ENCODE results near the gene TEX30.

TEX30 gene

DNA sequence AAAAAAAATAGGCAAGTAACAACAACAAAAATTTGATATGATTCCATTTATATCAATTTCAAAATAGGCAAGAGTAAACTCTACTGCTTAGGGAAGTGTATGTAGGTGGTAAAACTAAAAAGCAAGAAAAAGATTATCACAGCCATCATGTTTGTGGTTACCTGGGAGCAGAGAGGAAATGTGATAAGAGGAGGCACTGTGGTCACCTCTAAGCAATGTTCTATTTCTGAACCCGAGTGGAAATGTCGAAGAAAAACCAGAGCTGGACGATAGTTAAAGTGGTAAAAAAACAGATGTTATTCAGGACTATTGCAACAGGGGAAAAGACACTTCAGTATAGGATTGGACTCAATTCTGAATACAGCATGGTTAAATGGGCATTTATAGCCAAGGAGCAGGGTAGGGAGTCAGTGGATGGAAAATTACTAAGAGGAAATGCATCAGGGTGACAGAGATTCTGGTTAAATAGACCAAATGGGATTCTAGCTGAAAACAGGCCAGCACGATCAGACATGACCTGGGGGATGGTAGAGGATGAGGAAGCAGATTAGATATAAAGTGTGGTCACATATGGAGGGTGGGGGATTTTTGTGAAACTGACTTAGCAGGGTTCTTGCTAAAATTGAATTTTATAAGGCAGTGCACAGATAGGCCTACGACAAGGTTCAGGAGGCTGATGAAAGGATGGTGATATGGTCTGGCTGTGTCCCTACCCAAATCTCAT lies 6.0 kb upstream of the TEX30 start:
- no peak for DNase-seq (ENCODE audit: low read depth)

DNA sequence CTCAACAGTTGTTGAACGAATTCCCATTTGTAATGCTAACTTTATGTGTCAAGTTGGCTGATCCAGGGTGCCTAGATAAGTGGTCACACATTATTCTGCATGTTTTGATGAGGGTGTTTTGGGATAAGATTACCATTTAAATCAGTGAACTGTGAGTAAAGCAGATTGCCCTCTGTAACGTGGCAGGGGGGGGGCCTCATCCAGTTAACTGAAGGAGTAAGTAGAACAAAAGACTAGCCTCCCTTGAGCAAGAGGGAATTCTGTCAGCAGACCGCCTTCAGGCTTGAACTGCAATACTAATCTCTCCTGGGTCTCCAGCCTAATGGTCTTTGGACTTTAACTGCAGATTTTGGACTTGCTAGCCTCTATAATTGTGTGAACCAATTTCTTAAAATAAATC lies 4.2 kb upstream of the TEX30 start:
- no peak for DNase-seq (ENCODE audit: low read depth)

DNA sequence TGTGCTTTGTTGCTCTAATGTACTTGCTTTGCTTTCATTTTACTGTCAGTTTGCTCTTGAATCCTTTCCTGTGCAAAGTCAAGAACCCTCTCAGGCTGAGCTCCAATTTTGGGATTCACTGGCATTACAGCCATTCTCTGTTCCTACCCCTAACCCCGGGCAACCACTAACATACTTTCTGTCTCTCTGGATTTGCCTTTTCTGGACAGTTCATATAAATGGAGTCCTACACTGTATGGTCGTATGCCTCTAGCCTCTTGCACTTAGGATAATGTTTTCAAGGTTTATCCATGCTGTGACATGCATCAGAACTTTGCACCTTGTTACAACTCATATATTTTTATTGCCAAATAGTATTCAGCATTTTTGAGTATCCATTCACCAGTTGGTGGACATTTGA lies 2.7 kb upstream of the TEX30 start:
- DNase-seq (ENCODE audit: low read depth), result no peak

DNA sequence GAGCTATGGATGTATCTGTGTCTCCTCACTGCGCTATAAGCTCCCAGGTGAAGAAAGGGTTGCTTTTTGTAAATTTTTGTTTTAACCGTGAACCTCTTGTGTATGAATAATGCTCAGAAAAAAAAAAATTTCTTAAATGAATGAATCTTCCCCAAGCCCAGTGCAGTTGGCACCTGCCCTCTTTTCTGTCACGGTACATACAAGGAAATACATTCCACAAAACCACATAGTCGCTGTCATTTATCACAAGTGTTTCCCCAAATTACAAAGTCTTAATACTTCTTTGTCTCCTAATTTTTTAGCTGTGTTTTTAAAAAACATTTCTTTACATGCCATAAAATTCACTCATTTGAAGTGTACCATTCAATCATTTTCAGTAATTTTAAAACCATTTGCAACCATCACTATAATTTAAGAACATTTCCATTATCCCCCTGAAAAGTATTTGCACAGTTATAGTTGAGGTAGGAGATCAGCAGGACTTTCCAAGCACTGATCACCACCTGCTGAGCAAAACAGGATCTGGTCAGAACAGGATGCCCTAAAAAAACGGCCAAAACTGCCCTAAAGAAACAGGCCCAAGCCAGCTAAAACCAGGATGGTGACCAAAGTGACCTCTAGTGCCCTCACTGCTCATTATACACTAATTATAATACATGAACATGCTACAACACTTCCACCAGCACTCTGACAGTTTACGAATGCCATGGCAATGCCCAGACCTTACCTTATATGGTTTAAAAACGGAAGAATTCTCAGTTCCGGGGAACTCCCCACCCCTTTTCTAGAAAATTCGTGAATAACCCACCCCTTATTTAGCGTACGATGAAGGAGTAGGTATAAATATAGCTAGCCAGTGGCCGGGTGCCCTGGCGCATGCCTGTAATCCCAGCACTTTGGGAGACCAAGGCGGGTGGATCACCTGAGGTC lies 1.3 kb upstream of the TEX30 start:
- no peak for DNase-seq (ENCODE audit: low read depth)

DNA sequence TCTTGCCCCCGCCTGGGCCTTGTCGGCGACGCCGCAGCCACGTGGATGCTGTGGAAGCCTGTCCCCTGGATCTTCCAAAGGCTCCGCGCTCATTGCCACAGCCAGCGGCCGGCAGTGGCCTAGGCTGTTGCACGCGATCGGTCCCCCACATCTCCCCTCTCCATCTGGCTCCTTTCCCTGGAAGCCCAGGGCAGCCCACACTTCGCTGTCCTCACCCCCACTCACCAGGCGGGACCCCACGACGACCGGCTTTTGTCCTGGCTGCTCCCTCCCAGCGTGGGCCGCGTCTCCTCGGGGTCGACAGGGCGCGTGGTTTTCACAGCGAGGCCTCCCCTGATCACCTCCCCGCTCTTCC lies 605 bp upstream of the TEX30 start:
- no peak for DNase-seq (ENCODE audit: low read depth)

DNA sequence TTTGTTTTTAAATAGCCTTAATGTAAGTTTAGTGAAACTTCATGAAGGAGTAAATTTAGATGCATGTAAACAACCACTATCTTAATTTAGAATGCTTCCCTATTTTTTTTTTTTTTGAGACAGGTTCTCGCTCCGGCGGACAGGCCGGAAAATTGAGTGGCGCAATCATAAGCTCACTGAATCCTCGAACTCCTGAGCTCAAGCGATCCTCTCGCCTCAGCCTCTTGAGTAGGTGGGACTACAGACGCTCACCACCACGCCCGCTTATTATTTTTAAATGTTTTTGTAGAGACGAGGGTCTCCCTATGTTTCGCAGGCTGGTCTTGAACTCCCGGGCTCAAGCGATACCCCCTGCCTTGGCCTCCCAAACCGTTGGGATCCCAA lies 1.6 kb downstream of the TEX30 start:
- DNase-seq (ENCODE audit: low read depth), result no peak

DNA sequence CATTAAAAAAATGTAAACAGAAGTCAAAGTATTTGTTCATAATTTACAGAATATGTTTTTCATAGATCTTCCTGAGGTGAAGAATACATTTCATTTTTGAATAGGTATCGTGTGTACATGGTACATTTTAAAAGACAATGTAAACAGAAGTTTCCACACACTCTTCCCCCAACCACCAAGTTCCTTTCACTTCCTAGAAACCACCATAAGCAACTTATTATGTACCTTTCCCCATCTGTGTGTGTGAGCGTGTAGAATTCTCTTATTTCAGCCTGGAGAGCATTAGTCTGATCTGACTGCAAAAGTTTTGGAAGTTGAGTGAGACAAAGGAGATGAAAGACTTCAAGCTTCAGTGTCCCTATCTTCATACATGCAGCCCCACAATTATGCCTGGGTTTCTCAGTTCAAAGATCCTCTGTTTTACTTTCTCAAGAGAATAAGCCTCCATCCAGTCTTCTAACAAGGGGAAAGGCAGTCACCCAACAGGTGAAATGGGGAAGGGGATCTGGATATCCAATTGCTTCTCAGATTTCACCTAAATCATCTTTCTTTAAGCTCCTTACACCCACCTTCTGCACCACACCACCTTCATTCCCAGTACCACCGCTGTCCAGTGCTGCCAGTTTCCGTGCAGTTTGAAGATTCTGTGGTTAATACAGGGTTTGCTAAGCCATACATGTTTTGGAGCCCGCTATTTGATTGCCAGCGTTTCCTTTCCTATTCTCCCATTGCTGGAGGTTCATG lies 2.1 kb downstream of the TEX30 start:
- DNase-seq (ENCODE audit: low read depth), result no peak

DNA sequence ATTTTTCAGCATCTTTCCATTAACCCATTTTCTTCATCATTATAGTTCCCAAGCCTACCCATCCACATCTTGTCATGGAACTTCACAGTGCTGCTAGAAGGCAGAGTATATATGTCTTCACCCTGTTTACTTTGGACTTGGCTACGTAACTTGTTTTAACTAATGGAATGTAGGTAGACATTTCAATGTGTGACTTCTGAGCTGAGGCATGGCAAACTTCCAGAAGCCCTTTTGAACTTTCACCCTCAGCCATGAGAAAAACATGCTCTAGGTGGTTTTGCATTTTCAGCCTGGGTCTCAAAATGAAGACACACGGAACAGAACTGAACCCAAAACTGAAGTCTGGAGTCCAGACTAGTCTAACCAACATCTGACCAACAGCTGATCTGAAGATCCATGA lies 3.2 kb downstream of the TEX30 start:
- no peak for DNase-seq (ENCODE audit: low read depth)

DNA sequence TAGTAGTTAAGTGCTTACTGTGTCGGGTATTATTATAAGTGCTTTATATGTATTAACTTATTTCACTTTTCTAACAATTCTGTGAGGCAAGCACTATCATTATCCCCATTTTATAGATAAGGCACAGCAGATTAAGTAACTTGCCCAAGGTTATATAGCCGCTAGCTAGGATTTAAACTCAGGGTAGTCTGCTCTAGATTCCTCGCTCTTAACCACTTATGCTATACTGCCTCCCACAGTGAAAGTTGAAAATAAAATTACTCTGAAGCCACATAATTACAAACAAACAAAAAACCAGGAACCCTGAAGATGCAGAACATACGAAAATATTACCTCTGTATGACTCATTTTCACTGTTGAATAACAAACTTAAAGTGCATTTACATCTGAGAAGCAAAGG lies 3.9 kb downstream of the TEX30 start:
- no peak for DNase-seq (ENCODE audit: low read depth)

DNA sequence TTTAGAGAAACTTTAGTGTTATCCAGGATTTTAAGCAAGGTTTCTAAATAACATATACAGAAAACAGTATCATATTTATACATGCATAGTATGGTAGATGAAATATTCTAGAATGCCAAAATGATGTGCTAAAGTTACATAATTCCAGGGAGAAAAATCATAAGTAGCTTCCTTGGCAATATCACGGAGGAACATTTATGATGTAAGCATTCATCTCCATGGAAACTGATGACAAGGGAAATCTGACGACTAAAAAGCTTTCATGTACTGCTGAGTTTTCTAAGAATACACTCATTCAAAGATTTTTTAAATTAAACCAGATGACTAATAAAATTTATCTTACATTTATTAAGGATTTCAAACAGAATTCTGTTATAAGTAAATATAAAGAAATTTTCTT lies 4.7 kb downstream of the TEX30 start:
- DNase-seq (ENCODE audit: low read depth), result no peak

DNA sequence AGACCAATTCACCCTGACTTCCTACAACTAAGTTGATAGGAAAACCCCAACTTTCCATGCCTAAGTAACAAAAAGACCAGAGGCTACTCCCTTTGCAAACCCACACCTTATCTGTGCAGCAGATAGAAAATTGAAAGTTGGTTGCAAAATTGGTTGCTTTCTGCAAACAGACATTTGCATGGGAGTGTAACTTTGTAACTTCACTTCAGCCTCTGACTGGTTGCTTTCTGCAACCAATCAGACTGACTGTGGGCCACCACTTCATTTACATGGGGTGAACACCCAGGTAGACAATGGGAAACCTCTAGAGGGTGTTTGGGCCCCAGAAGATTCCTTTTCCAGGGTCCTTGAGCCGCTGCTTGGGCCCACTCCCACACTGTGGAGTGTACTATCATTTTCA lies 9.8 kb downstream of the TEX30 start:
- no peak for DNase-seq (ENCODE audit: low read depth)

DNA sequence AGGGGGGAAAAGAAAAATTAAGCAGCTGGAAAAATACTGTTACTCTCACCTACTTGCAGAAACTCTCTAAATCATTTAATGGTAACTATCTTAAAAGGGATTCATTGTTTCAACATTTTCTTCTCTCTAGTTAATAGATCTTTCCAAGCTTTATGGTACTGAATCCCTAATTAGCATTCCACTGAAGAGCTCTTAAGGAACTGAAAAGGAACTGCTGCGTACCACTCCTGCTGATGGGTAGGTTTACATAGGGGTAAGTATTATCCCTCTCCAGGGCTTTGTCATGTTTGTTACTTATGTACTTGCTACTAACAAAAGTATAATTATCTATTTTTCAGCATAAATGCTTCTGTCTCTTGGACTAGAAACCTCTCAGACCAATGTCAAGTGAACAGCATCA lies 12.5 kb downstream of the TEX30 start:
- DNase-seq (ENCODE audit: low read depth), result no peak

DNA sequence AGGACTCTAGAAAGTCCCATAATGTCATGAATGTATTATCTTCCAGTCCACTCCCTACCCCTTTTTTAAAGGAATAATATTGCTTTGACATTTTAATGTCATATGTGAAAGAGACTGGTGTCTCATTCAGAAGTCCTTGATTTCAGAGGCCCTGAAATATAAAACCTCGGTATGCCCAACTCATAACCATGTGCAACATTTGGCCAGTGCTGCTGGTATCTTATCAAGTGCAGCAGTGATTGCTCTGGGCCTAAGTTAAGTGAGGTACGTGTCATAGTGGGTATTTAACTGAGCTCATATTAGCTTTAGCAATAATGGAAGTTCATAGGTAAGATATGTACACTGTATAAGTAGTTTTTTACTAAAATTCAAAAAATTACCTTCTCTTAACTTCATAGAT lies 14.7 kb downstream of the TEX30 start:
- no peak for DNase-seq (ENCODE audit: low read depth)

DNA sequence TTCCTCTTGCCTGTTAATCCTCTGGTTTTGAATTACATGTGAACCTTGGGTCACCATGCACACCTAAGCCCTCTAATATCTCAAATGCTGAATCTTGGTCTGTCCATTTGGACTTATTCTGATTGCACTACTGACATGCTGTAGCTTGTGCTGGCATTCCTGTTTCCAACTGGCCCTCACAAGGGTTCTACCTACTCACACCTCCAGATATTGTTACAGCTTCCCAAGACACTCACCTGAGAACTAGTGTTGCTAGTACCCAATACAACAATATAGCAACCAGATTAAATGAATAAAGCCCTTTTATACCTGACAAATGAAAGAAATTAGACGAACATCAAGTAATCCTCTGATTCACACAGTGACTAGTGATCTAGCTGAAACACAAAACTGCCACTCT lies 16.6 kb downstream of the TEX30 start:
- DNase-seq (ENCODE audit: low read depth), result no peak

DNA sequence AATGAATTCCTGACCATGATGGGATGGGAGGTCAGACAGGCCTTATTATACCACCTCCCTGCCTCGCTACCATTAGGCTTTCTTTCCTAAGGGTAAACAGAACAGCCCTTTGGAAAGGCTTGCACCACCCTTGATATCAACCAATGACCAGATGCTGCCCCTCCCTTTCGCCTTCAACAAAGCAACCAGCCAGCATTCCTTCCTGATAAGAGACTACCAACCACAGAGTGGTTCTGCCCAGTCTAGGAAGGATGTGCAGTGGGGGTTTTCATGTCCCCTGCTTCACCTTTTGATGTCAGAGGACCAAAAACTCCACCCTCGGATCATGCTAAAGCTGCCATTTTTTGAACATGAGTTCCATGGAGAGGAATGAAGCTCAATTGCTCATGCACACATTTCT lies 21.7 kb downstream of the TEX30 start:
- no peak for DNase-seq (ENCODE audit: low read depth)

DNA sequence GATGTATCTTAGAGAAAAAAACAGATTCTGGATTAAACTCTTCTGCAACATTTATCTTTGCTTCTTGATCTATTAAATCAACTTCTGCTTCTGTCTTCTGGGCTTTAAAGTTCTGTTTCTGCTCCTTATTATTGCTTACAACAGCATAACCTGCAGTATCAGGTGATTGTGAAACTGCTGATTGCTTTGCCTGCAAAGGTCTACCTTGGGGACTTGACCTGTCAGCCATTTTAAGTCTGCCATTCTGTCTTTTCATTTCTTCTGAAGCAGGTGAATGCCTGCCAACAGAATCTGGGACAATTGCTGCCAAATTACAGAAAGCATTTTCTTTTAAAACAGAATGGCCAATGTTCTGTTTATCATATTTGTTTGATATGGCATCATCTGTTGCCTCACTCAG lies 31.1 kb downstream of the TEX30 start:
- DNase-seq (ENCODE audit: low read depth), result no peak

DNA sequence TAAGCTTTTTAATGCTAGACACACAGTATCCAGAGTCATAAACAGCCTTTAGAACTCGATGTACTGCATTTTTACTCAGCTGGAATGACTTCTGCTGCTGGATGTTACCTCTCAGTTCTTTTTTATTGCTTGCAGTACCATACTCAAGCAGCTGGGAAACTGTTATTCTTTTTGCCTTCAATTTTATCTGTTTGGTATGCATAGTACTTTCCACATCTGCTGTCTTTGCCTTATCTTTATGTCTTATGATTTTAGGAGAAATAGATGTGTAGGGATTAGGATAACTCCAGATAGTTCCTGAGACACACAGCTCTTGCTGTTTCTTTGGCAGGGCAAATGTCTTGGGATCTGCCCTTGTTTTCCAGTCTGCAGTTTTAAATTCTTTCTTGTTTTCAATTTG lies 31.5 kb downstream of the TEX30 start:
- no peak for DNase-seq (ENCODE audit: low read depth)

DNA sequence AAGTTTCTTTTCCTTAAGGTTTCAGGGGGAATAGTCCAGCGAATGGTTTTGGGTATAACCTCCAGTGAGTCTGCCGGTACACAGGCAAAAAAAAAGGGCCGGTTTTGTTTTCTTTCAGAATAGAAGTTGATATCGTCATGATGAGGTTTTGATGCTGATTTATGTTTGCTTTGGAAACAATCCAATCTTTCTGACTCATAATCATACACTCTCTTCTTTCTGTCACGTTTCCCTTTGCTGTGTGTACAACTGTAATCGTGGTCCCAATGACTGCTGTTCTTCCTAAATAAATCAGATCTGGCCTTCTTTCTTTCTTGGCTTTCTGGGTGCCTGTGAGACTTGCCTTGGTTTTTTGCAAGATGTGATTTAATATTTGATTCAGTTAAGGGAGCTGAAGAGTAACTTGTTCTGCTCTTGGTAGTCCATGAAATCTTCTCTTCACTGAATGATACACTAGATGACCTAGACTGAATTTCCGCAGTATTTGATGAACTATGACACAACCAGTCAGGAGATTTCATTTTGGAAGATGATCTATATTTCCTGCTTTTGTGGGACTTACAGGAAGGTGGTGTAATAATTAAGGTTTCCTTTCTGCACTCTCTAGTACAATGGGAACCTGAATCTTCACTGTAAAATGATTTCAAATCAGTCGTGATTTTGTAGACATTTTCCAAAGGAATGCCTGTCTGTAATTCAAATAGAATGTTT lies 43.9 kb downstream of the TEX30 start:
- DNase-seq (ENCODE audit: low read depth), result peak; percentile 82

DNA sequence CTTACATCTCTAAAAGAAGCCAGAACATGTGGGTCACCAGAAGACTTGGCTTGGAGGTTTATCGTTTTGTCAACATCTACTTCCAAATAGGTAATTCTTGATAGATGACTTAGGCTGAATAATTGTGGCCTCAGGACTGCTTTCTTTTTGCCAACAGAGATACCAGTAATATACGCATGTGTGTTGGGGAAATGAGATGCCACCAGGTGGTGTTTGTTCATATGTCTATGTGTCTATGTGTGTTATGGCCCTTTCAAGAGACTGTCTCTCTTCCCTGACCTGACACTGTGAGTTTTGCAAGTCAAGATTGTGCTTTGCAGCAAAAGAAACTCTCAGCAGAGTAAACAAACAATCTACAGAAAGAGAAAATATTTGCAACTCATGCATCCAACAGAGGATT lies 47.2 kb downstream of the TEX30 start:
- no peak for DNase-seq (ENCODE audit: low read depth)

DNA sequence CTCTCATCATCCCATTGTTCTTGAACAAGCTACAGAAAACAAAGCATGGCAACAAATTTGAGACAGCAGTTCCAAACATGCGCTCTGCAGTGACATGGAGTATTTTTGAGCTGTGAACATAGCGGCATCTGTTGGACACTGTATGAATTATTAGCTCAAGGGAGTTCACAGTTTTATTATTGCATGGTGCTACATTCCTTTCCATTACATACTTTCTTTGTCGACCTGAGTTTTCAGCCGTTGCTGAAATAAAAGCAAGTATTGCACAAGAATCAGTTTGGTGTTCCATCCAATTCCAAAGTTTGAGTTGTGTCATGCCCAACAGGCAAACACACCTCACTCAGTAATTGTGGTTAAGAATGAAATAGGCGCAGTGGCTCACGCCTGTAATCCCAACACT lies 48.7 kb downstream of the TEX30 start:
- no peak for DNase-seq (ENCODE audit: low read depth)

DNA sequence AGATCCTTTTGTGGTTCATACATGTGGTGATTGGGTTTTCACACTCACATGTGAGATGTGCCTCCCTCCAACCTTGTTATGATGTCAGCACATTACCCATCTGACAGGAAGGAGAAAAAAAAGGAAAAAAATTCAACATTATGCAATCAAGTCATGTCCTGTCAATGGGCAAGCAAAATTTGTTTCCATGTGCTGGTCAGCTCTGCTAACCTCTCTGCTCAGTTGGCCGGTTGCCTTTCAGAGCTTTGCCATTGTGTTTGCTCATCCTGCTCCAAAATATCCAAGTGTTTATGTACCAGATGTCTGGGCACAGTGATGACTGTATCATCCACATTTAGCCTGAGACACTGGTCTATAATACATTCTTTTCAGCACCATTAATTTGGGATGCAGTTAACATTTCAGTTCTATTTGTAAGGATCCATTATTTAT lies 51.8 kb downstream of the TEX30 start:
- DNase-seq (ENCODE audit: low read depth), result peak; percentile 60

DNA sequence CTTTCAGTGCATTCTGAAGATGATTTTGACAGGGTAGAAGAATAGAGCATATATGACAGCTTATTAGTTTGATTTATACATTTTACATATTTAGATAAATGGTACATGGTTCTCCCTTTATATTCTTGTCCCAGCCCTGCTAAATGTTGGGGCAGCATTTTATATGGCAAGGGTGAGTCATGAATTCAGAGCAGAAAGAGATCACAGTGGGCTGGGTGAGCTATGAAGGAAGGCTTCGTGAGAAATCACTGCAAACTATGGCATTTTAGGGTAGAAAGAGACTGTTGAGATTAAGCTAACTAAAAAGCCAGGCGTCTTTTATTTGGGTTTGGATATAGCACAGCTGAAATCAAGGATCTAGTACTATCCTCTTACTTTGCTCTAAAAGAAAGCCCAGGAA lies 54.8 kb downstream of the TEX30 start:
- no peak for DNase-seq (ENCODE audit: low read depth)
